Daoy (cell line): ENCODE data around the gene HIF1A. TPM values are rescaled to one million over a fixed set of nuclear protein-coding genes. Genes with fewer than 3 reads are reported as not detected.
"Not testable (repeated sequence)": the region's sequence is repeated elsewhere in the genome, so short reads cannot be mapped to it uniquely, and the experiment has no call there.

ENCODE experiments used
- DNase-seq: peaks from one replicate; pipeline ENCODE4 v3.0.0-alpha.2; 2015; ENCODE audit warnings: low read depth
- total RNA-seq: library from RNA; depleted of rRNA; stranded (reverse); fragments of >200 nt; shearing (Covaris generic); gene quantifications from 2 replicates; pipeline ENCODE4 v1.2.3, GENCODE V29; 2014

Gene HIF1A
- total RNA-seq, 1 experiment from 2014 or later, result 258 TPM

DNA sequence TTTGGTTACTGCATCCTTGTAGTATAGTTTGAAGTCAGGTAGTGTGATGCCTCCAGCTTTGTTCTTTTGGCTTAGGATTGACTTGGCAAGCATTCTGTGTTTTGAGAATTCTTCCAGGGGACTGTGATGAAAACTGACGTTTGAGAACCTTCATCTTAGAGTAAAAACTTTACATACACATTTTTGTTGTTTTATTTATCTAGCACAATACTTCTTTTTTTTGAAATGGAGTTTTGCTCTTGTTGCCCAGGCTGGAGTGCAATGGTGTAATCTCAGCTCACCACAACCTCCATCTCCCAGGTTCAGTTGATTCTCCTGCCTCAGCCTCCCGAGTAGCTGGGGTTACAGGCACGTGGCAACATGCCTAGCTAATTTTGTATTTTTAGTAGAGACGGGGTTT is 13.4 kb downstream of the HIF1A start:
- not testable (repeated sequence) for DNase-seq

DNA sequence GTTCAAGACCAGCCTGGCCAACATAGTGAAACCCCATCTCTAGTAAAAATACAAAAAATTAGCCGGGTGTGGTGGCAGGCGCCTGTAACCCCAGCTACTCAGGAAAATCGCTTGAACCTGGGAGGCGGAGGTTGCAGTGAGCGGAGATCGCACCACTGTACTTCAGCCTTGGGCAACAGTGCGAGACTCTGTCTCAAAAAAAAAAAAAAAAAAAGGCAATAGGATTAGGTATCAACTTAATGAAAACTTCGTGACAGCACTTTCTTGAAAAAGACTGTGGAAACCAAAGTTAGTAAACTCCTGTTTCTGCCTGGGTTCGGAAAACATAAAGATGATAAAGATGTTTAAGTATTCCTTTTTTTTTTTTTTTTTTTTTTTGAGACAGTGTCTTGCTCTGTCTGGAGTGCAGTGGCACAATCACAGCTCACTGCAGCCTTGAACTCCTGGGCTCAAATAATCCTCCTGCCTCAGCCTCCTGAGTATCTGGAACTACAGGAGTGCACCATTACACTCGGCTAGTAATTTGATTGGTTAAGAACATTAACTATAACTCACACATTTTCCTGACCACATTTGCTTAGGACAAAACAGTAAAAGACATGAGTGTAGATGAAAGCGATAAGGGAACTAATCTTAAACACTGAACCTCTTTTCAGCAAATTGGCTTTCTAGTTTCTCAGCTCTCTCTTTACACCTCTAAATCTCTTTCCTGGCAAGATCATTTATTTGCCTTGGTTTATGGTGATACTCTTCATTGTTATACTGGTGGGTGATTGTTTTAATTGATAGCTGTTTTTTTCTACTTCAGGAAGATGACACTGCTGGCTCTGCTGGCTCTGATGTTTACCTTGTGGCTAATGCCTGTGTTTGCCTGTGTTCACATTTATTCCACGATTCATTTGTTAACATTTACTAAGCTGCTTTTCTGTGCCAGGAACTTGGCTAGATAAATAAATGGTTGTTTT is 15.8 kb downstream of the HIF1A start:
- DNase-seq, result no peak

DNA sequence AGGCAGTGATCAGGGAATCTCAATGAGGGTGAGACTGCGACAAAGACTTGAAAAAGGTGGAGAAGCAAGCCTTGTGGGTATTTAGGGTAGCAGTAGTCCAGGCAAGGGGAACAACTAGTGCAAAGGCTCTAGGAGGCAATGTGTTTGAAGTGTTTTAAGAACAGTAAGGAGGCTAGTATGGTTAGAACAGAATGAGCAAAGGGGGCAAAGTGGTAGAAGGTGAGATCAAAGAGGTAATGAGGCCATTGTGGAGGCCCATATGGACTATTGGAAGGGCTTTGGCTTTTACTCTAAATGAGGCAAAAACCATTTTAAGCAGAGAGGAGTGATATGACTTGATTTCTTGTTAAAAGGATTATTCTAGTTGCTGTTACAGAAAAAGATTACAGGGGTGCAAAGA is 16.8 kb downstream of the HIF1A start:
- DNase-seq, result no peak

DNA sequence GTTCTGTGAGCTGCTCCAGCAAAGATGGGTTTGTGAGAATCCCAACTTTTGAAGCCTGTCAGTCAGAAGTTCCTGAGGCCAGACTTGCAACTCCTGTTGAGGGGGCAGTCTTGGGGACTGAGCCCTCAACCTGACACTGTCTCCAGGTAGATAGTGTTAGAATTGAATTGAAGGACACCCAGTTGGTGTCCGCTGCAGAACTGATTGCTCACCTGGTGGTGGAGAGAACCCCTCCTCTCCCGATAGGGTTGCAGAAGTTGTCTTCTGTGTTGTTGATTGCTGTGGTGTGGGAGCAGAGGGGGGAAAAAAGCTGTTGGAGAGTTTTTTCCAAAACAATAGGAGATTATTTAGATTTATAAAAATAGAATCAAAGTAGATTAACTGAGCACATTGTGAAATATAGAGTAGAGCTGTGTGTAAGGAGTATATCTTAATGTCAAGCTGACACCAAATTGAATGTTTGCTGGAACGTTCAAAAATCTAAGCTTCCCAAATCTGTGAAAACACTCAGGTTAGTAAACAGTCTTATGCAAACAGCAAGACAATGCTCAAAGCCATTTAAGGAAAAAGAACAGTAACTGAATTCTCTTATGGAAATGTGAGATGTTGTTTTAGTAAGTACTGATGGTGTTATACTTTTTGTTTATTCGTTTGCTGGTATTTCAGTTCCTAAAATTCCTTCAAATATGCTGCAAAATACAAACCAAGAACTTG is 18.6 kb downstream of the HIF1A start:
- DNase-seq, result no peak

DNA sequence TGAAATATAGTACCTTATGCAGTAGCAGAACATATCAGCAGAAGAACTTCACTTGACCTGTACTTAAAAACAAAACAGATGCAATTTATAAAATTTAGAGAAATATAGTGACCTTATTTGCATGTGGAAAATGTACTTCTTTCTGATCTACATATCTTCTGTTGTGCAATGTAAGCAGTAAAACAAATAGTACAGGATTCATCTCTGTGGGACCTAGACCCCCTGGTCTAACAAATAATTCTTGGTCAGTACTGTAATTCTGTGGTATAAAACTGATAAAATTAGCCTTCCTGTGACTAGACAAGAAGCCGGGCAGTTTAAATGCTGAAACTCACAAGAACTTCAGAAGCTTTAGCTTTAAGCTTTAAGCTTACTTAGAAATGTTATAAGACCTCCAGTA is 21.6 kb downstream of the HIF1A start:
- DNase-seq, result no peak

DNA sequence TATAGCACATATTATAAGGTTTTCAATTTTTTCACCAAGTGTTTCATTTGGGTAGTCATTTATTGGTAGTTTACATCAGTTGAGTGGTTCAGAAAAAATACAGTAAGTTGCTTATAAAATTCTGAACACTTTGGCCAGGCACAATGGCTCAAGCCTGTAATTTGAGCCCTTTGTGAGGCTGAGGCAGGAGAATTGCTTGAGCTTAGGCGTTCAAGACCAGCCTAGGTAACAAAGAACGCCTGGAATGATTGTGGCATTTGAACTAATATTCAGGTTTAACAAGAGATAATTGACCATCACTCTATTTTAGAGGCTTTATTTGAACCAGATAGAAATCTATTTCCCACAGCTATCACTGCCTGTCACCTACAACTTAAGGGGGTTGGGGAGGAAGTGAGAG is 22.7 kb downstream of the HIF1A start:
- no peak for DNase-seq

DNA sequence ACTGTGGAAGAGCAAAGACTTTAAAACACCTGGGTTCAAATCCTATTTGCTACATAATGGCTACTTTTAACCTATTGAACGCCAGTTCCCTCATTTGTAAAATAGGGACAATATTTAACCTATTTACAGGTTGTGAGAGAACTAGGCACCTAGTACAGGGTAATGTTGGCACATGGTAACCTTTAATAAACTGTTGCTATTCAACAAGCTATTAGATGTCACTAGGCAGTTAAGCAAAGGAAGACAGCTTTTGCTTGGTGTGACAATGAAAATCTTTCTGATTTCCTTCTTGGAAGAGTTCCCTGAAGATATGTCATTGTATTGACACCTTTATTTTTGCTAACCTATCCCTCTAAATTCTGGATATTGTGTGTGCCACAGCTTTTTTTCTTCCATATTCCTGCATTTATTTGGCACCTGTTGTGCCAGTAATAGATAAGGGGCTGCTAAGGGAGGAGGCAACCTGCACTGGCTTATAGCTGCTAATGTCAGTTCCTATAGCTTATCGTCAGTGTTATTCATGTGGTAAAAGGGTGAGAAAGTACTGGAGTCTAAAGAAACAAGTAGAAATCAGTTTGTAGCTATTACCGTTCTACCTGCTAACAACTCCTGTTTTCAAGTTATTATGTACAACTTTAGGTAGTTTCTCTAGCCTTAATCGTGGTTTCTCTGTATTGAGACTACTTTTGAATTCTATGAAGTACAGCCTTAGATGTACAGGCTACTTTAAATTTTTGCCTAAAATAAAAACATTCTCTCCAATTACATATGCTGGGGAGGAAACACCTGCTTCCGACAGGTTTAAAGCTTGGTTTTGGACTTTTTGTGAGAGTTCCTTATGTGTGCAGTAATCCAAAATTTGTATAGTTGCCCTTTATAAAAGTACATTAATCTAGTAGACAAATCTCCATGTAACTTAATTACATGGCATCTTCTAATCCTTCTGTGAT is 24.3 kb downstream of the HIF1A start:
- no peak for DNase-seq

- no peak for DNase-seq
Observed at GRCh38 chr14:61720294-61720661, 25.0 kb downstream of the HIF1A start.

DNA sequence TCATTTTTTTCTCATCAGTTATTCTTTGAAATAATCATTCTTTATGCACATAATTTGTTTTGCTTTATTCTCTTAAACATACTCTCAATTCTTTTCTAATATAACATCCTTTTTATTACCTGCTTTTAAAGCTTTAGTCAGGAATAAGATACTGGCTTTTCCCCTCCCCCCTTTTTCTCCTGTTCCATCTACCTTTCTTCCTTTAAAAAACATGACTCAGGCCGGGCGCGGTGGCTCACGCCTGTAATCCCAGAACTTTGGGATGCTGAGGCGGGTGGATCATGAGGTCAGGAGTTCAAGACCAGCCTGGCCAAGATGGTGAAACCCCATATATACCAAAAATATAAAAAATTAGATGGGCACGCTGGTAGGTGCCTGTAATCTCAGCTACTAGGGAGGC is 25.4 kb downstream of the HIF1A start:
- DNase-seq, result no peak

GRCh38 chr14:61724133-61724532 is 28.8 kb downstream of the HIF1A start:
- DNase-seq, result no peak

DNA sequence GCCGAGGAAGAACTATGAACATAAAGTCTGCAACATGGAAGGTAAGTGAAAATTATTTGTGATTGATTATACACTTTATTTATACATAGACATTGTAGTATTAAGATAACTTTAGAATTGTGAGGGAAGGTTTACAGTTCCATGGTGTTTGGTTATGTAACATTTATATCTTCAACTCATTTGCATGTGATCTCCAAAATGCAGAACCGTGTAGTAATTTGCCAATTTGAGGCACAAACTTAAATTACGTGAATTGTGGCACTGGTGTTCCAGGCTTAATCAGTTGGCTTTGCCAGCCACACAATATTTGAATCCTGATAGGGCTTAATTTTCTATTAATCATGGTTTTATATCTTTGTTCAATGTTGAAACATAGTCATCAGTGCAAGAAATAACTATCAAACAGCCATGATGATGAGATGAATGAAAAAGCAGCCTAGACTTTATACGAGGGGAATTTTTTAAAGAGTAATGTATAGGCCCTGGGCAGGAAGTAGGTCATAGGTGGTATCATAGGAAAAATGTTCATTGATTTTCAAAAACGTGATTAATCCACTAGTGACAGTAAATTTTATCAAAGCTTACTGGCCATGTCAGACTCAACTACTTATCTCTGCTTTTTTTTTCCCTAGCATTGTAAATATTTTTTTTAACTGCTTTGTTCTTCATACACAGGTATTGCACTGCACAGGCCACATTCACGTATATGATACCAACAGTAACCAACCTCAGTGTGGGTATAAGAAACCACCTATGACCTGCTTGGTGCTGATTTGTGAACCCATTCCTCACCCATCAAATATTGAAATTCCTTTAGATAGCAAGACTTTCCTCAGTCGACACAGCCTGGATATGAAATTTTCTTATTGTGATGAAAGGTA is 31.7 kb downstream of the HIF1A start:
- no peak for DNase-seq

DNA sequence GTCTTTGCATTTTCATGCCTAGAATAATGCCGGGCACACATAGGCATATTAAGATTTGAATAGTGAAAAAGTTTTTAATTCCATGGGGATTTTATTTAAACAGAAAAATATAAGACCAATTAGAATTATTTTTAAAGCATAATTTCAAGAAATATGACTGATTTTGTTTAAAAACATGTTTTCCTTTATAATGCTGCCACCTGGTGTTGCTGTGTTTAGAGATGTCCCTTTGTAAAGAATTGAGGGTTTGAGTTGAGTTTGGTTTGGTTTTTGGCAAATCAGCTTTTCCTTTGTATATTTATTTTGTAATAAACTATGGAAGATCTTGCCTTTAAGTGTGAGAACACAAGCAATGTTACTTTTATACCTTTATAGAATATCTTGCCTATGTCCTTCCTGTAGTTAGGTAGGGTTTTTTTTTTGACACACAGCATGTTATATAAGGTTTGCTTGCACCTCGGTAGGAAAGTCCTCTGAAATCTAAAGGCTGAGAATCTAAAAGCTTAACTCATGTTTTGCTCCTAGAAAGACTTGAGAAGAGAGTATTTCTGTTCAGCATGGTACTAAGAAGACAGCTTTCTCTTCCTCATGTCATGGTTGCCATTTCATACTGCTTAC is 35.6 kb downstream of the HIF1A start:
- no peak for DNase-seq

- DNase-seq, result no peak
Observed at GRCh38 chr14:61733972-61734371, 38.7 kb downstream of the HIF1A start.

GRCh38 chr14:61736751-61737150 is 41.4 kb downstream of the HIF1A start:
- DNase-seq, result no peak

- no peak for DNase-seq
Observed at GRCh38 chr14:61737915-61738314, 42.6 kb downstream of the HIF1A start.

GRCh38 chr14:61739133-61739532 is 43.8 kb downstream of the HIF1A start:
- DNase-seq, result no peak

DNA sequence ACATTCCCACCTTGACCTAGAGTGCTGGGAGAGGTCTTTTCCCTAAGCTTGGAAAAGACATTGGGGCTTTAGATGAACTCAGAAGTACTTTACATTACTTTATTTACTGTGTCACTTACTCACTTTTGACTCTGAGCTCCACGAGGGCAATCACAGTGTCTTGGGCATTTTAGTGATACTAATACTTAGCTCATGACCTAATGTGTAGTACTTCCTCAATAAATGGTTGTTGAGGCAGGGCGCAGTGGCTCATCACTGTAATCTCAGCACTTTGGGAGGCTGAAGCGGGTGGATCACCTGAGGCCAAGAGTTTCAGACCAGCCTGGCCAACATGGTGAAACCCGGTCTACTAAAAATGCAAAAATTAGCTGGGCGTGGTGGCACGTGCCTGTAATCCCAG is 47.1 kb downstream of the HIF1A start:
- no peak for DNase-seq

GRCh38 chr14:61744238-61744637 is 48.9 kb downstream of the HIF1A start:
- no peak for DNase-seq

GRCh38 chr14:61746346-61746745 is 51.0 kb downstream of the HIF1A start:
- DNase-seq, result not testable (repeated sequence)

DNA sequence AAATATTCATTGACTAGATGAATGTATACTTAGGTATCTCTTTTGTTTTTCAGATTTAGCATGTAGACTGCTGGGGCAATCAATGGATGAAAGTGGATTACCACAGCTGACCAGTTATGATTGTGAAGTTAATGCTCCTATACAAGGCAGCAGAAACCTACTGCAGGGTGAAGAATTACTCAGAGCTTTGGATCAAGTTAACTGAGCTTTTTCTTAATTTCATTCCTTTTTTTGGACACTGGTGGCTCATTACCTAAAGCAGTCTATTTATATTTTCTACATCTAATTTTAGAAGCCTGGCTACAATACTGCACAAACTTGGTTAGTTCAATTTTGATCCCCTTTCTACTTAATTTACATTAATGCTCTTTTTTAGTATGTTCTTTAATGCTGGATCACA is 51.6 kb downstream of the HIF1A start:
- DNase-seq, result no peak

- DNase-seq, result no peak
Observed at GRCh38 chr14:61747342-61747741, 52.0 kb downstream of the HIF1A start.
